GM21619 (cell line): ENCODE measurements around the gene LTB4R2.

ENCODE experiments used
- ATAC-seq: cut with Tn5 transposase; IDR thresholded peaks from one replicate; pipeline ENCODE4 v1.9.1; 2021; ENCODE audit not compliant: unreplicated experiment

LTB4R2 gene, protein sequence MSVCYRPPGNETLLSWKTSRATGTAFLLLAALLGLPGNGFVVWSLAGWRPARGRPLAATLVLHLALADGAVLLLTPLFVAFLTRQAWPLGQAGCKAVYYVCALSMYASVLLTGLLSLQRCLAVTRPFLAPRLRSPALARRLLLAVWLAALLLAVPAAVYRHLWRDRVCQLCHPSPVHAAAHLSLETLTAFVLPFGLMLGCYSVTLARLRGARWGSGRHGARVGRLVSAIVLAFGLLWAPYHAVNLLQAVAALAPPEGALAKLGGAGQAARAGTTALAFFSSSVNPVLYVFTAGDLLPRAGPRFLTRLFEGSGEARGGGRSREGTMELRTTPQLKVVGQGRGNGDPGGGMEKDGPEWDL

GRCh38 chr14:24309538-24310264 is at the start of gene LTB4R2:
TSS of gene LTB4R2 (plus strand) at chr14:24310140. CDS start at chr14:24310665, 525 bp downstream.
- ATAC-seq = no peak

DNA sequence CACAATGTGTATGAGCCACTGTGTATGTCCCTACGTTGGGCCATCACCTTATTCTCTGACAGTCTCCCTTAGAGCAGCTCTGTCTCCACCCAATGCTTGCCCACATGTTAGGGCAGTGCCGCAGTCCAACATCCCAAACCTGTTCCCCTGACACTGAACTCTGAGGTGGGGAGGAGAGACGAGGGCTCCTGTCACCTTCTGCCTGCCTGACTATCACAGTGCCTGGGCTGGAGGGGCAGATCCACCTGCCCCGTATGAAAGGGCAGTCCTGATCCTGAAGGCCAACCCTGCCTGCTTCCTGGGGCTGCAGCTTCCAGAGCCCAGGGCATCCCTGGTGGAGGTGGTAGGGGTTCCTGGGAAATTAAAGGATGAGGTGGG is 49.2 kb upstream of the LTB4R2 start:
- no peak for ATAC-seq

DNA sequence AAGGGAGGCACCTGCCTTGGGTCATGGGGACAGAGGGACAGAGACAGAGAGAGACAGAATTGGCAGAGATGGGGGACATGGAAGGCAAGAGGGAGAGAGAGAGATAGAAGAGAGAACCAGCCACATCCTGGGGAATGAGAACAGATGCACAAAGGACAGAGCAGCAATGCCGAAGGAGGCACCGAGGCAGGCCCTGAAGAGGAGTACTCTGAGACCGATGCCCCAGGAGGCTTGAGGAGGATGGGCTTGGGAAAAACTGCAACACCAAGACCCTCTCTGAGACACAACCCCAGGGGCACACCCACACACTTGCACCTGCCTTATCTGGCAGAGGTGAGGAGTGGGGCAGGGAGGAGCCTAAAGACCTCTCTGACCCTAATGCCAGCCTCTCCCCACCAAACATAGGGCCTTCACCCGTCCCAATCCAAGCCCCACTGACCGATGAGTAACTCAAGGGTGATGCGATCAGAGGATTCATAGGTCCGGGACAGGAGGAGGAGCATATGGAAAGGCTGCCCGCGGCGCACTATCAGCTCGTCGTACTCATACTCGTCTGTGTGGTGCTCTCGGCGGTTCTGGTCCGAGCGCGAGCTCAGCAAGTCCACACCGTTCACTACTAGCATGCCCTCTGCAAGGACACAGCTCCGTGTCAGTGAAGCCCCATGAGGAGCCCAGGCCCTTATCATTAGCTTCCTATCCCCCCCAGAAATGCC is 48.5 kb upstream of the LTB4R2 start:
- ATAC-seq = no peak

DNA sequence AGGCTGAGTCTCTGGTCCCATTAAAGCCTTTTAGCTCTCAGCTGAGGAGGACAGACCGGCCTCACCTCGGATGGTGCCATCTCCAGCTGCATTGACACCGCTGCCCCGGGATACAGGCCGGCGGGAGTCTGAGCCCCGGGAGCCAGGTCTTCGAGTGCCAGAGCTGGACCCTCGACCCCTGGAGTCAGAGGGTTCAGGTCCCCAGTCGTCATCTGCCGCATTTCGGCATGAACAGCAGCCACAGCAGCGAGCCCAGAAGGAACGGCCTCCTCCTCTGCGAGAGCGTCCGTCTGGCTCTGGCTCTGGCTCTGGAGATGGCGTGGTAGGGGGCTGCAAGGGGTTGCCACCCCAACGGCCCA is 48.0 kb upstream of the LTB4R2 start:
- ATAC-seq = no peak

- no peak for ATAC-seq
These were observed 46.9 kb upstream of the LTB4R2 start, which contains the start of gene TGM1 for GRCh38 chr14:24262821-24263733. TSS of gene TGM1 (minus strand) at chr14:24263177. CDS start at chr14:24262352, 825 bp downstream.

DNA sequence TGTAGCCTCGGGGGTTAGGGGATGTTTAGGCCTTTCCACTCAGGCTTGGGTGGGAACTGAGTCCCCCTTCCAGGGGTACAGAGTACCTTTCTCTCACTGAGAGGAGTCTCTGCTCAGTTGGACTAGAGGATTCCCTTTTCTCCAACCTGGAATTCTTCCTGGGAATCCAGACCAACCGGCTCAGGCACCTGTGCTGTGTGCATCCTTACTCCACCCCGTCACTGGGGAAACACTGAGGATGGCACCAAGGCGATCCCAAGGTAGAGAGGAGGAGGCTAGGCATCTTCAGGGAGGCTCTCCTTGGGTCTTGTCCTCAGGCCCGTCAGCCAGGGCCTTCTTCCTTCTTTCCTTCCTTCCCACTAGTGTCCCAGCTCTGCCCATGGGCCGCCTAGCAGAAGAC is 46.1 kb upstream of the LTB4R2 start:
- ATAC-seq = no peak

DNA sequence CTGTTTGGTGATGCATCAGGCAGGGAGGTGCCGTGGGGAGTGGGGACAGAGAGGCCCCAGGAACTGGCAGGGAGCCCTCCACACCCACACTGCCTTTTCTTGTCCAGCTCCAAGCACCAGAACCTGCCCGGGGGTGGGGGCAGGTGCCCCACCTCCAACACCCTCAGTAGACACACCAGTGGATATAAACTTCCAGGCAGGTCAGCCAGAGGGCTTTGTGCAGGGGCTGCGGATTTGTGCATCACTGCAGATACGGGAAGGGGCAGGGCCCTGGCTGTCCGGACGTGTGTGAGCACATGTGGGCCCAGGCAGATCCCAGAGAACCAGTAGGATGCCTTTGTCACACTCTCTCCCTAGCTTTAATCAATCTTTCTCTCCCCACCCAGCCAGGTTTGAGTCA is 45.6 kb upstream of the LTB4R2 start:
- ATAC-seq = no peak

DNA sequence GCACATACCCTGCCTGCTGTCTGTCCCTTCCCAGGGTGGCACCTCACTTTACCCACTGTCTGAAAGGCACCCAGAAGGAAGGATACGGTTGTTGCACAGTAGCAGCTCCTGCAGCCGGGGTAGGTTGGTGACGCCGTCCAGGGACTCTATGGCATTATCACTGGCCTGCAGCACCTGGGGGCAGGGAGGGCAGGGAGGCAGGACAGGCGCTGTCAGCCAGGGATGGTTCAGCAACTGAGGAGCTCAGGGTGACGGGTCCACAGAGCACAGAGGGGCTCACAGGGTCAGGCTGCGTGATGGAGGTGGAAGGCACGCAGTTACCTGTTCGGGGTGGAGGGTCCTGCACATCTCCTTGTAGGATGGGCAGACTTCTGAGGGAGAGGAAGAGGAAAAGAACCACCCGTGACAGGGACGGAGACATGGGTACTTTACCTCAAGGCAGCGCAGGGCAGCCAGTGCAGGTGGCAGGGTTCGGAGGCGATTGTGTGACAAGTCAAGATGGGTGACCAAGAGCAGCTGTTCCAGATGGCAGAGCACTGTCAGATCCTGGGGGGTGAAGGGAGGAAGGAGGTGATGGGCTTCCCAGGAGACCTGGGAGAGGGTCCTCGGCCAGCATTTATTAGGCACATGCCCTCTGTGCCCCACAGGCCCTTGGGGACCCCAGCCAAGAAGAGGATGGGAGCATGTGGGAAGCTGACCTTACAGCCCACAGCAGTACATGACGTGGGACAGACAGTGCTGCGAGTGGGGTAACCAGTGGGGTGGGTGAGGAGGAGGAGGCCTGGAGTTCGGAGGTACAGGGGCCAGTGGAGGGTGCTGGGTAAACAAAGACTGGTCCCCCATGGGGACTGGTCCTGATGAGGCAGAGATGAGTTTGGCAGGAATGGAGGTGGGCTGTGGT is 43.3 kb upstream of the LTB4R2 start:
- ATAC-seq = no peak

- no peak for ATAC-seq
These were observed 42.4 kb upstream of the LTB4R2 start for GRCh38 chr14:24267516-24267915.

DNA sequence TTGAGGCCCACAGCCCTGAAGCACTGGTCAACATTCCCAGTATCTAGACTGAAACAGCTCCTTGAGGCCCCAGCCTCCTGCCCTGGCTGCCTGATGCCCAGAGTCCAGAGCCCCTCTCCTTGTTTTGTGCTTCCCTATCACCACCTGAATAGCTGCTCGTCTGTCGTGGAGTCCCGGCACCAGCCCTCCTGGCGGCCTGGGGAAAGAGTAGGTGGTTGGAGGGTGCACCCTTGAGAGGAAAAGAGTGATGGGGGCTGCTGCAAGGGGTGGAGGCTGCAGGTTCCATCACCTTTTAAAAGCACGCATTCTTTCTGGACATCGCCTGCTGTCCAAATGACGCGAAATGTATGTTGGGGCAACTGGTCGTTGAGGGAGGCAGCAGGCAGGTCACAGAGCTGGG is 41.7 kb upstream of the LTB4R2 start:
- no peak for ATAC-seq

- ATAC-seq = no peak
These were observed 40.6 kb upstream of the LTB4R2 start for GRCh38 chr14:24269368-24269767.

- no peak for ATAC-seq
These were observed 39.9 kb upstream of the LTB4R2 start for GRCh38 chr14:24269910-24270536.

DNA sequence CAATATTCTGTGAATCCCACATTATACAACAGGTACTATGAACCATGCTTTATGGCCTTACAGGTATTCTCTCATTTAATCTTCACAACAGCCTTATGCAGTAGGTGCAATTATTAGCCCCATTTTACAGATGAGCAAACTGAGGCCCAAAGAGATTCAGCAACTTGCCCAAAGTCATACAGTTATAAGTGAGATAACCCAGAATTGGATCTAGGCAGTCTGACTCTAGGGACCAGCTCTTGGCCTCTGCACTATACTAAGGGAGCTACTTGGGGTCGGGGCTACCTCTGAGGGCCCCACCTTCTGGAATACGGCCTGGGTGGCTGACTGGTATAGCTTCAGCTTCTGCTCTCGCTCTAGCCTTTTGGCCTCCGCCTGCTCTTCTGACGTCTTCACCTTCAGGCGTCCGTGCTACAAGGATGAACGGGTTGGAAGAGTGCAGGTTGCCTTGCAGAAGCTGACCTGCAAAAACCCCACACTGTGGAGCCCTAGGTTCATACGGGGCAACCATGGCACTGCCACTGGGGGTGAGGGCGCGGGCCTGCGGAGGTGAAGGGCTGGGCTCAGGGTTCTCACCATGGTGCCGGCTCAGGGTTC is 39.3 kb upstream of the LTB4R2 start:
- peak; percentile 2 for ATAC-seq

- ATAC-seq = peak; percentile 81
These were observed 38.7 kb upstream of the LTB4R2 start, which contains the start of gene RABGGTA for GRCh38 chr14:24271134-24271833. TSS of gene RABGGTA (minus strand) at chr14:24271597. CDS start at chr14:24271115, 482 bp downstream.

DNA sequence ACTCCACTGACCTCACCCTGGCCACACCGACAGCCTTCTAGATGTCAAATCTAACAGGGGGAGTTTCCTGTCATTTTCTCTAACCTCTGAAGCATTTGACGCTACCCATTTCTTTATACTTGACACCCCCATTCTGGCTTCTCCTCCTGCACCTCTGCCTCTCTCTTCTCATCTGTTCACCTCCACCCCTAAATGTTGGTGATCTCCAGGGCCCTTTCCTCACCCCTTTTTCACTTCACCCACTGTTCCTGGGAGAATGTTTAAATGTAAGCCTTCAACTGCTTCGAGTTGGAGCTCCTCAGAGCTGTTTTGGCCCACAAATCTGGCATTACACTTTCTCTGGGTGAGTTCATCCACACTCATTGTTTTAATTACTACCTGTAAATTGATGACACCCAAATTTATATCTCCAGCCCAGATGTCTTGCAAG is 38.1 kb upstream of the LTB4R2 start:
- no peak for ATAC-seq

DNA sequence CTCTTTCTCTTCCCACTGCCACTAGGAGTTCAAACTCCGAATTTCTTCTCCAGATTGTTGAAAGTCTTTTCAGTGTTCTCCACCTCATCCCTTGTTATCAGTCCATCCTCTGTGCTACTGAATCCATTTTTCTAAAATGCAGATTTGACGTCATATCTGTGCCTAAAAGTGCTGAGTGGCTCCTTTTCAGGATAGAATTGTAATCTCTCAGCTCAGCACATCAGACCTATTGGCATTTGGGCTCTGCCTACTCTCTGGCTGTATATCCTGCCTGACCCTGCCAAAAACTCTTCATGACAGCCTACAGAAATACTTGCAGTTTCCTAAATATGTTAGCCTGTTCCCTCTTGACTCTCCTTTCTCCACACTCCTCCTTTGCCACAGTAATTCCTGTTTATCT is 37.5 kb upstream of the LTB4R2 start:
- ATAC-seq = no peak

- no peak for ATAC-seq
These were observed 36.4 kb upstream of the LTB4R2 start for GRCh38 chr14:24273422-24273998.

DNA sequence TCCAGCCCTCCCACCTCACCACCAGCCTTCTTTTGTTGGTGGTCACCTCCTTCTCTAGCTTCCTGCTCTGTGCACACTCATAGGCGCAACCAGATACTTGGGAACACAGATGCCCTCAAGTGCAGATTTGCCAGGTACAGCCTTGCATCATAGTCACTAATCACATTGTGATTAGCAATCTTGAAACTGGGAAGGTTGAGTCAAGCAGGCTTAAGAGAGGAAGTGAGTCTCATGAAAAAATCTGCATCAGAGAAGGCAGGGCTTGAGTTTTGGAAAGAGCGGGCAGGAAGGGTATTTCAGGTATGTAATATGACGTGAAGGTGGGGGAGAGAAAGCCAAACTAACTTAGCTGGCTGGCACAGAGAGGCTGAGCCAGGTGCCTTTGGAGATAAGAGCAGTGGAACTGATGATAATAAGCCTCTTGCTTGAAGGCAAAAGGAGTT is 35.8 kb upstream of the LTB4R2 start:
- peak; percentile 34 for ATAC-seq
